ENCODE data around the gene EFNA5.

Gene EFNA5

DNA sequence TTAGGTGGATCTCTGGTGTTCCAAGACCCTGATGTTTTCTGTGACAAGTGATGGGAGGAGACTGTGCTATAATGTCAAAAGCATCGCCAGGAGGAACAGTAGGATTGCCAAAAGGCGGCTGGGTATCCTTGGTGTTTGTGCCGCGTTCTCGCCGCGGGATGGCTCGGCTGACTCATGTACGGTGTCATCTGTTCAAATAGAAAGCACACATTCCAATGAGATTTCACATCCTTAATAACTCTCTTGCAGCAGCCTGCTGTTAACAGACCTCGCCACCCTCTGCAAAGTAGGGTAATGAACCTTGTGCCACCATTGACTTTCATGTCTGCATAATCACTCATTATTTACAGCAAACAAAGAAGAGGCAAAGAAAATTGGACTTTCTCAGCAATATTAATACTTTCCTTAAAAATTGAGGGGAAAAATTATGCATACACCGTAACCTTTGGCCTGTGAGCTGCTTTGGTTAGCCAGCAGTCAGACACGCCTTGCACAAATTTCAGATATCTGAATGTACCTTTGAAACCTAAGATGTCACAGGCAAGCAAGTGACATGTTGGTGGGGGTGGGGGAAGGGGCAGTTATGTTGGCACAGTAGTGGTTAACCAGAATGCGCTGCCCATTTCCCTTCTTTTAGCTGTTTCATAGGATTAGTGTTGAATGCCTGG is 289.4 kb downstream of the EFNA5 start:
- no peak for TF ChIP-seq TCF4 (CRISPR knock-in tag; IDR thresholded peaks at IDR 0.05; ENCODE audit: borderline replicate concordance)
- peak; percentile 37; the same call in 1 of the 2 replicates for TF ChIP-seq ISL1 (CRISPR knock-in tag; IDR thresholded peaks at IDR 0.05)
- no peak for TF ChIP-seq TOX (CRISPR knock-in tag; IDR thresholded peaks at IDR 0.05; ENCODE audit: borderline replicate concordance)
- ATAC-seq = peak; percentile 97

DNA sequence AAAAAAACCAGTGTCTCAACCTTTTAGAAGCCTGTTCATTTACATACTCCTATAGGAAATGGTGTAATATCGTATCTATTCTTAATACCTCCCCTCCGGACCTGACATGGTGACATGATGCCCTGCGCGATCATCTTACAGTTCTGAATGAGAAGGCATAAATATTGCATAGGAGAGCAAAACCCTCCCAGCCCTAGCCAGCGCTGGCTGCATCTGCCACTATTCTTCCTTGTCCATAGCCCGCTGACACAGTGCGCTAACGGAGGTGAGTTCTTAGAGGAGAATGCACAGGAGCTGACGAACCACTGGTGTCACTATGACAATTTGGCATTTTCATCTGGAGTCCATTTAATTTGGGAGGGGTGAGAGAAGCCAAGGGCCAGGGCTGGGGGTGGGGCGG is 290.1 kb downstream of the EFNA5 start:
- peak; percentile 16; the same call in 2 of the 3 replicates for ATAC-seq
- TF ChIP-seq ZNF8 (CRISPR knock-in tag; IDR thresholded peaks at IDR 0.05) (no peak), TOX (CRISPR knock-in tag; IDR thresholded peaks at IDR 0.05; ENCODE audit: borderline replicate concordance) (no peak), ZC3H10 (CRISPR knock-in tag; IDR thresholded peaks at IDR 0.05) (no peak)

DNA sequence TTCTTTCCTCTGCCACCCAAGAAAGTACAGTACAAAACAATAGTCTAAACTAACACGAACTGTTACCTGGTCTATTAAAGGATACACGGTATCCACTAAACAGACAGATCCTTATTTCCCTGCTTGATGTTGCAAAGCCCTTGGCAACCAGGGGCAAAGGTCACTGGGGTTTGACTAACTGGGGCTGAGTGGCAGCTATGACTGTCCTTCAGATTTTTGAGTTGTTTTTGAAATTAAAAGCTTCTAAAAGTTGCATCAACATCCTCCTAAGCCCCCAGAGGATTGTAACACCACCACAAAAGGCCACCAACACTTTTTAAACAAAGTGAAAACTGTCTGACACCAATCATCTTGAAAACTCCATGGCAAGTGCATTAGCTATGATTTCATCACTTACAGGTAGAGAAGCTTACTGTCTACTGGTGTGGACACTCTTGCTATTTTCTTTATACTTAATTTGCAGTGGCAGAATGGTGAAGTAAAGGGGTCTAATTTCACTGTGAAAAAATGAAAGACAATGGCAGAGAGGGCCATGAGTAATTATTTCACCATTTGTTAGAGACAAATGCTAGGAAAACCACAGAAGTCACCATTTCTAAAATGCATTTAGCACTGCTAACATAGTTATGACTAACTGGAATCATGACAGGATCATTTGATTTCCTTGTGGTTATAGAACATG is 292.4 kb downstream of the EFNA5 start:
- no peak for ATAC-seq
- TF ChIP-seq ZC3H10 (CRISPR knock-in tag; IDR thresholded peaks at IDR 0.05) (peak; percentile 62; the same call in 1 of the 2 replicates), ZFP3 (CRISPR knock-in tag; IDR thresholded peaks at IDR 0.05) (no peak), ZFP30 (CRISPR knock-in tag; IDR thresholded peaks at IDR 0.05) (no peak), PPARA (CRISPR knock-in tag; IDR thresholded peaks at IDR 0.05; ENCODE audit: borderline replicate concordance) (no peak), TOX (CRISPR knock-in tag; IDR thresholded peaks at IDR 0.05; ENCODE audit: borderline replicate concordance) (peak; percentile 21; the same call in 1 of the 2 replicates), ZNF8 (CRISPR knock-in tag; IDR thresholded peaks at IDR 0.05) (no peak)

DNA sequence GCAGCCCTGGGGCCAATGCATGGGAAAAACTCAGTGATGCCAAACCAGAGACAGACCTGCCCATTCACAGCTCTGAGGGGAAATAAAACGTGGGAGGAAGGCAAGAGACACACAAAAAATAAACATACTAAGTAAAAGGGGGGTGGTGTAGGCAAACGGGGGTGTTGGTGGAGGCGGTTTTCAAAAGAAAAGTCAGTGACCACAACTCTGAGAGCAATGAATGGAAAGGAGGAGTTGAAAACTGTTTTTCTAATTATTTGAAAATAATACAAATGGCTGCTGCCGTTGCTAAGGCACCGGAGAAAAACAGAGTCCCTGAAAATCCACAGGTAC is 293.5 kb downstream of the EFNA5 start:
- no peak for ATAC-seq
- TF ChIP-seq ZNF8 (CRISPR knock-in tag; IDR thresholded peaks at IDR 0.05) (no peak), PPARA (CRISPR knock-in tag; IDR thresholded peaks at IDR 0.05; ENCODE audit: borderline replicate concordance) (no peak), OSR1 (CRISPR knock-in tag; IDR thresholded peaks at IDR 0.05) (no peak), GLIS3 (CRISPR knock-in tag; IDR thresholded peaks at IDR 0.05) (no peak), TCF4 (CRISPR knock-in tag; IDR thresholded peaks at IDR 0.05; ENCODE audit: borderline replicate concordance) (no peak)

DNA sequence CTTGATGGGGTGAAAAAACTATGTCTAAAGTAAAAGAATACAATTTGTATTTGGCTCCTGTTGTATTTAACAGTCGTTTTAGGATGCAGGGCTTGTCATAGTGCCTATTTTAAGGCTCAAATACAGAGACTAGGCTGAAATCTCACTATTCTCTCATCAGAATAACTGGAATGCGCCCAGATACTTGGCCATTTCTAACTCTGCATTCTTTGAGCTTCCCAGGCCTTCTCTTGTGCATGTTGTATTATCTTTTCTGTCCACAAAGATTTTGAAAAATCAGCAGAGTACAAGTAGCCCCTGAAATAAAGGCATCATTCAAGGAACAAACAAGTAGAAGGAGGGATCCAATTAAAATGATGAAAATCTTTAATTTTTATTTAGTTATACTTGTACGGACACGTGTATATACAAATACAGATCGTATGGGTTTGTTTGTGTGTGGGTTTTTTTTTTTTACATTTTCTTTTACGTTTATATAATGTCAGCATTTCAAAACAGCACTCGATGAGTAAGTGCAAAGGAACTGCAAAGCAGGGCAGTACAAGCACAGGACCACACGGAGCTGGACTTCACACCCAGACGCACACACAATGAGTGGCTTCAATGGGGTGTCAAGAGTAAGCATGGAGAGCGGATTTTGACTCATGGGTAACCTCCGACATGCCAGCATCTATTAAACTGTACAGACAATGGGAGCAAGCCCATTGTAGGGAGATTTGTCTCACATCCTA is 294.0 kb downstream of the EFNA5 start:
- ATAC-seq = no peak
- no peak for TF ChIP-seq ZC3H10 (CRISPR knock-in tag; IDR thresholded peaks at IDR 0.05)
- TF ChIP-seq TCF4 (CRISPR knock-in tag; IDR thresholded peaks at IDR 0.05; ENCODE audit: borderline replicate concordance) = no peak
- TF ChIP-seq ZFP30 (CRISPR knock-in tag; IDR thresholded peaks at IDR 0.05) = no peak
- TF ChIP-seq ZNF8 (CRISPR knock-in tag; IDR thresholded peaks at IDR 0.05) = no peak
- TF ChIP-seq ZNF565 (CRISPR knock-in tag; conservative IDR thresholded peaks at IDR 0.05; ENCODE audit: low read depth) = no peak
- TF ChIP-seq GLIS3 (CRISPR knock-in tag; IDR thresholded peaks at IDR 0.05) = no peak
- no peak for TF ChIP-seq TOX (CRISPR knock-in tag; IDR thresholded peaks at IDR 0.05; ENCODE audit: borderline replicate concordance)
- TF ChIP-seq ARNTL (CRISPR knock-in tag; IDR thresholded peaks at IDR 0.05; ENCODE audit: borderline replicate concordance, low read depth) = no peak
- TF ChIP-seq CSDC2 (CRISPR knock-in tag; IDR thresholded peaks at IDR 0.05) = no peak
- TF ChIP-seq ISL1 (CRISPR knock-in tag; IDR thresholded peaks at IDR 0.05) = no peak
- TF ChIP-seq ZFP3 (CRISPR knock-in tag; IDR thresholded peaks at IDR 0.05) = no peak
- TF ChIP-seq ZNF70 (CRISPR knock-in tag; IDR thresholded peaks at IDR 0.05) = no peak
- TF ChIP-seq, protein P1, sequence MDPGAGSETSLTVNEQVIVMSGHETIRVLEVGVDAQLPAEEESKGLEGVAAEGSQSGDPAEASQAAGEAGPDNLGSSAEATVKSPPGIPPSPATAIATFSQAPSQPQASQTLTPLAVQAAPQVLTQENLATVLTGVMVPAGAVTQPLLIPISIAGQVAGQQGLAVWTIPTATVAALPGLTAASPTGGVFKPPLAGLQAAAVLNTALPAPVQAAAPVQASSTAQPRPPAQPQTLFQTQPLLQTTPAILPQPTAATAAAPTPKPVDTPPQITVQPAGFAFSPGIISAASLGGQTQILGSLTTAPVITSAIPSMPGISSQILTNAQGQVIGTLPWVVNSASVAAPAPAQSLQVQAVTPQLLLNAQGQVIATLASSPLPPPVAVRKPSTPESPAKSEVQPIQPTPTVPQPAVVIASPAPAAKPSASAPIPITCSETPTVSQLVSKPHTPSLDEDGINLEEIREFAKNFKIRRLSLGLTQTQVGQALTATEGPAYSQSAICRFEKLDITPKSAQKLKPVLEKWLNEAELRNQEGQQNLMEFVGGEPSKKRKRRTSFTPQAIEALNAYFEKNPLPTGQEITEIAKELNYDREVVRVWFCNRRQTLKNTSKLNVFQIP (CRISPR knock-in tag; IDR thresholded peaks at IDR 0.05; ENCODE audit: borderline replicate concordance, low read depth) = no peak
- TF ChIP-seq RARB (CRISPR knock-in tag; IDR thresholded peaks at IDR 0.05) = no peak
- TF ChIP-seq OSR1 (CRISPR knock-in tag; IDR thresholded peaks at IDR 0.05) = no peak
- TF ChIP-seq, protein P2, sequence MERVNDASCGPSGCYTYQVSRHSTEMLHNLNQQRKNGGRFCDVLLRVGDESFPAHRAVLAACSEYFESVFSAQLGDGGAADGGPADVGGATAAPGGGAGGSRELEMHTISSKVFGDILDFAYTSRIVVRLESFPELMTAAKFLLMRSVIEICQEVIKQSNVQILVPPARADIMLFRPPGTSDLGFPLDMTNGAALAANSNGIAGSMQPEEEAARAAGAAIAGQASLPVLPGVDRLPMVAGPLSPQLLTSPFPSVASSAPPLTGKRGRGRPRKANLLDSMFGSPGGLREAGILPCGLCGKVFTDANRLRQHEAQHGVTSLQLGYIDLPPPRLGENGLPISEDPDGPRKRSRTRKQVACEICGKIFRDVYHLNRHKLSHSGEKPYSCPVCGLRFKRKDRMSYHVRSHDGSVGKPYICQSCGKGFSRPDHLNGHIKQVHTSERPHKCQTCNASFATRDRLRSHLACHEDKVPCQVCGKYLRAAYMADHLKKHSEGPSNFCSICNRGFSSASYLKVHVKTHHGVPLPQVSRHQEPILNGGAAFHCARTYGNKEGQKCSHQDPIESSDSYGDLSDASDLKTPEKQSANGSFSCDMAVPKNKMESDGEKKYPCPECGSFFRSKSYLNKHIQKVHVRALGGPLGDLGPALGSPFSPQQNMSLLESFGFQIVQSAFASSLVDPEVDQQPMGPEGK (CRISPR knock-in tag; IDR thresholded peaks at IDR 0.05; ENCODE audit: borderline replicate concordance) = no peak
- TF ChIP-seq ESRRG (CRISPR knock-in tag; IDR thresholded peaks at IDR 0.05) = no peak
- TF ChIP-seq, protein P3, sequence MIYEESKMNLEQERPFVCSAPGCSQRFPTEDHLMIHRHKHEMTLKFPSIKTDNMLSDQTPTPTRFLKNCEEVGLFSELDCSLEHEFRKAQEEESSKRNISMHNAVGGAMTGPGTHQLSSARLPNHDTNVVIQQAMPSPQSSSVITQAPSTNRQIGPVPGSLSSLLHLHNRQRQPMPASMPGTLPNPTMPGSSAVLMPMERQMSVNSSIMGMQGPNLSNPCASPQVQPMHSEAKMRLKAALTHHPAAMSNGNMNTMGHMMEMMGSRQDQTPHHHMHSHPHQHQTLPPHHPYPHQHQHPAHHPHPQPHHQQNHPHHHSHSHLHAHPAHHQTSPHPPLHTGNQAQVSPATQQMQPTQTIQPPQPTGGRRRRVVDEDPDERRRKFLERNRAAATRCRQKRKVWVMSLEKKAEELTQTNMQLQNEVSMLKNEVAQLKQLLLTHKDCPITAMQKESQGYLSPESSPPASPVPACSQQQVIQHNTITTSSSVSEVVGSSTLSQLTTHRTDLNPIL (CRISPR knock-in tag; IDR thresholded peaks at IDR 0.05; ENCODE audit: low read depth) = no peak
- no peak for TF ChIP-seq PPARA (CRISPR knock-in tag; IDR thresholded peaks at IDR 0.05; ENCODE audit: borderline replicate concordance)
